OCI-LY3 (cell line): ENCODE measurements around the gene GLB1L3.
A peak's percentile ranks its signal among the peaks of the same experiment; 100 is the strongest.

Experiments used
- EZH2phosphoT487 ChIP-seq: fragments of 200-600 bp; shearing (Covaris generic); IDR thresholded peaks from 2 replicates; pipeline ENCODE4 v1.6.1; 2018; ENCODE audit warnings: antibody characterized with exemption, mixed run types, low read depth
- TF ChIP-seq, protein P1 (sequence below): fragments of 200-600, 300-600 bp; sonication (generic); IDR thresholded peaks from 2 replicates; pipeline ENCODE4 v1.5.1; 2014; ENCODE audit warnings: antibody characterized with exemption, low read length, low read depth

DNA sequence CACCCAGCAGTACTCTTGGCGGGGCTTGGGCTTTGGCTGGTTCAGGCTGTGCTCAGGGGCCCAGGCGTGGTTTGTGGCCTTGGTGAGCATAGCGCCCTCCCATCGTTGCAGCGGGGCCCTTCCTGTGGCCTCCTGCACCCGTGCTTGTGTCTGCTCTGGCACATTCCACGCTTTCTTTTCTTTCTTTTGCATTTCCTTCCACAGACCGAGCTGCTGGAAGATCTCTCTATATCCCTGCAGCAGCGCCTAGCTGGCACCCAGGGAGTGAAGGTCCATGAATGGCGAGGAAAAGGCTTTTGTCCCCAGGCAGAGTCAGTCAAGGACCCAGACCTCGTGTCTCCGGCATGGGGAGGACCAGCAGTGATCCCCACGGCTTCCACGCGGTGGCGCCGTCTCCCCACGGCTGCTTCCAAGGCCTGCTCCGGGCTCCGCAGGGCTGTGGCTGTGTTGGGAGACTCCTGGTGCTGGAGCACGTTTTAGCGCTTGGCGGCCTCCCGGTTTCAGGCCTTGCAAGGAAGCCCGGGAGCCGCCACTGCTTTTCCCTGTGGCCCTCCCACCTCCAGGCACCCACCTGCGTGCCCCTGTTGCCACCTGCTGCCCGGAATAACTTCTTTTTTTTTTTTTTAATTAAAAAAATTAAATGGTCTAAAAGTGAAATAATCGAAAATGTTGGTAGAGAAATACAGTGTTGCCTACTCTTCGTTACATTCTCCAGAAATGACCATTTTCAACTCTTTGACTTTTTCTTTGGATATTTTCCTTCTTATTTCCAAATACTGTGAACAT lies 84.1 kb downstream of the GLB1L3 start:
- TF ChIP-seq, protein P1, sequence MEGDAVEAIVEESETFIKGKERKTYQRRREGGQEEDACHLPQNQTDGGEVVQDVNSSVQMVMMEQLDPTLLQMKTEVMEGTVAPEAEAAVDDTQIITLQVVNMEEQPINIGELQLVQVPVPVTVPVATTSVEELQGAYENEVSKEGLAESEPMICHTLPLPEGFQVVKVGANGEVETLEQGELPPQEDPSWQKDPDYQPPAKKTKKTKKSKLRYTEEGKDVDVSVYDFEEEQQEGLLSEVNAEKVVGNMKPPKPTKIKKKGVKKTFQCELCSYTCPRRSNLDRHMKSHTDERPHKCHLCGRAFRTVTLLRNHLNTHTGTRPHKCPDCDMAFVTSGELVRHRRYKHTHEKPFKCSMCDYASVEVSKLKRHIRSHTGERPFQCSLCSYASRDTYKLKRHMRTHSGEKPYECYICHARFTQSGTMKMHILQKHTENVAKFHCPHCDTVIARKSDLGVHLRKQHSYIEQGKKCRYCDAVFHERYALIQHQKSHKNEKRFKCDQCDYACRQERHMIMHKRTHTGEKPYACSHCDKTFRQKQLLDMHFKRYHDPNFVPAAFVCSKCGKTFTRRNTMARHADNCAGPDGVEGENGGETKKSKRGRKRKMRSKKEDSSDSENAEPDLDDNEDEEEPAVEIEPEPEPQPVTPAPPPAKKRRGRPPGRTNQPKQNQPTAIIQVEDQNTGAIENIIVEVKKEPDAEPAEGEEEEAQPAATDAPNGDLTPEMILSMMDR, result peak; percentile 80
- TF ChIP-seq EZH2phosphoT487, result no peak
